ENCODE data around the gene MED4. TPM values are rescaled to one million over a fixed set of nuclear protein-coding genes. Genes with fewer than 3 reads are reported as not detected.
A peak's percentile ranks its signal among the peaks of the same experiment; 100 is the strongest.

The MED4 gene
- total and polyA plus RNA-seq, 2 donors from 2014 or later: 50.8 to 54.3 TPM

GRCh38 chr13:48096670-48097069, 1.8 kb upstream of the MED4 start:
- Histone ChIP-seq H3K9me3 (ENCODE audit: control insufficient read depth in 2 of 3, insufficient read depth in 1 of 3, low read length in 3 of 3) (no peaks in the 10 kb centered on the region), H3K36me3 (ENCODE audit: control insufficient read depth in 2 of 3, insufficient read depth in 3 of 3, low read length in 3 of 3) (no peaks in the 10 kb centered on the region), H3K27me3 (ENCODE audit: control insufficient read depth, insufficient read depth, low read length) (no peaks in the 10 kb centered on the region), H3K9ac (ENCODE audit: low read length in 3 of 3) (peak overlapping the region in 1 of 3 donors; percentile 35), H3K4me3 (ENCODE audit: low read length in 3 of 3) (peak overlapping the region in 1 of 3 donors; percentile 19), H3K27ac (ENCODE audit: low read depth in 2 of 2, low read length in 2 of 2) (peak overlapping the region; percentile 32 to 82), H3K4me1 (ENCODE audit: control insufficient read depth in 2 of 3, insufficient read depth in 2 of 3, low read depth in 1 of 3, low read length in 3 of 3) (peaks cover 3 to 34% (median 11%) of the 10 kb centered on the region in 3 donors)
- FAIRE-seq: no peak
- no peak for TF ChIP-seq CTCF (IDR thresholded peaks at IDR 0.05; ENCODE audit: borderline replicate concordance, extremely low read depth, insufficient read depth)
- intact Hi-C loops (cut with DNase I): no loop called here
- DNase-seq: peak in 2 of 5 donors; percentile 24 to 72

GRCh38 chr13:48094404-48094780, 512 bp downstream of the MED4 start:
- H3K27ac ChIP-seq (ENCODE audit: low read depth in 2 of 2, low read length in 2 of 2): peak overlapping the region; percentile 59 to 64
- peak overlapping the region; percentile 86 to 96 (median 93) for H3K4me3 ChIP-seq (ENCODE audit: low read length in 3 of 3)
- H3K36me3 ChIP-seq (ENCODE audit: control insufficient read depth in 2 of 3, insufficient read depth in 3 of 3, low read length in 3 of 3): no peaks in the 10 kb centered on the region
- H3K27me3 ChIP-seq (ENCODE audit: control insufficient read depth, insufficient read depth, low read length): no peaks in the 10 kb centered on the region
- peak overlapping the region; percentile 44 to 95 (median 94) for H3K9ac ChIP-seq (ENCODE audit: low read length in 3 of 3)
- TF ChIP-seq CTCF (IDR thresholded peaks at IDR 0.05; ENCODE audit: borderline replicate concordance, extremely low read depth, insufficient read depth): no peak
- intact Hi-C loops (cut with DNase I): no loop called here
- peak in 2 of 5 donors; percentile 20 to 21 for DNase-seq
- FAIRE-seq: no peak
- H3K4me1 ChIP-seq (ENCODE audit: control insufficient read depth in 2 of 3, insufficient read depth in 2 of 3, low read depth in 1 of 3, low read length in 3 of 3): peaks cover 3 to 34% (median 11%) of the 10 kb centered on the region in 3 donors
- no peaks in the 10 kb centered on the region for H3K9me3 ChIP-seq (ENCODE audit: control insufficient read depth in 2 of 3, insufficient read depth in 1 of 3, low read length in 3 of 3)

- no peak for DNase-seq
- no peaks in the 10 kb centered on the region for H3K27me3 ChIP-seq (ENCODE audit: control insufficient read depth, insufficient read depth, low read length)
- no peaks in the 10 kb centered on the region for H3K36me3 ChIP-seq (ENCODE audit: control insufficient read depth in 2 of 3, insufficient read depth in 3 of 3, low read length in 3 of 3)
- no peaks in the 10 kb centered on the region for H3K9me3 ChIP-seq (ENCODE audit: control insufficient read depth in 2 of 3, insufficient read depth in 1 of 3, low read length in 3 of 3)
- H3K27ac ChIP-seq (ENCODE audit: low read depth in 2 of 2, low read length in 2 of 2): no peak overlapping the region
- intact Hi-C loops (cut with DNase I): no loop called here
- peak overlapping the region; percentile 86 to 96 (median 93) for H3K4me3 ChIP-seq (ENCODE audit: low read length in 3 of 3)
- TF ChIP-seq CTCF (IDR thresholded peaks at IDR 0.05; ENCODE audit: borderline replicate concordance, extremely low read depth, insufficient read depth): no peak
- H3K4me1 ChIP-seq (ENCODE audit: control insufficient read depth in 2 of 3, insufficient read depth in 2 of 3, low read depth in 1 of 3, low read length in 3 of 3): peaks cover 3 to 34% (median 11%) of the 10 kb centered on the region in 3 donors
- no peak for FAIRE-seq
- H3K9ac ChIP-seq (ENCODE audit: low read length in 3 of 3): peak overlapping the region in 1 of 3 donors; percentile 94
These were observed 1.3 kb downstream of the MED4 start for GRCh38 chr13:48093588-48093987.

- no peak overlapping the region for H3K4me3 ChIP-seq (ENCODE audit: low read length in 3 of 3)
- H3K9ac ChIP-seq (ENCODE audit: low read length in 3 of 3): no peak overlapping the region
- no peaks in the 10 kb centered on the region for H3K27me3 ChIP-seq (ENCODE audit: control insufficient read depth, insufficient read depth, low read length)
- no peak for DNase-seq
- no peak for FAIRE-seq
- no peaks in the 10 kb centered on the region for H3K4me1 ChIP-seq (ENCODE audit: control insufficient read depth in 2 of 3, insufficient read depth in 2 of 3, low read depth in 1 of 3, low read length in 3 of 3)
- H3K36me3 ChIP-seq (ENCODE audit: control insufficient read depth in 2 of 3, insufficient read depth in 3 of 3, low read length in 3 of 3): peaks cover 2 to 18% (median 5%) of the 10 kb centered on the region in 3 donors
- intact Hi-C loops (cut with DNase I): no loop called here
- no peak overlapping the region for H3K27ac ChIP-seq (ENCODE audit: low read depth in 2 of 2, low read length in 2 of 2)
- H3K9me3 ChIP-seq (ENCODE audit: control insufficient read depth in 2 of 3, insufficient read depth in 1 of 3, low read length in 3 of 3): no peaks in the 10 kb centered on the region
- TF ChIP-seq CTCF (IDR thresholded peaks at IDR 0.05; ENCODE audit: borderline replicate concordance, extremely low read depth, insufficient read depth): no peak
These were observed 8.6 kb downstream of the MED4 start for GRCh38 chr13:48086272-48086671.
